ENCODE results near the gene NRN1L. TPM values are rescaled to one million over a fixed set of nuclear protein-coding genes. Genes with fewer than 3 reads are reported as not detected.

The NRN1L gene
- total RNA-seq, 6 experiments from 2014 or later = 0.25 to 0.51 (median 0.38) TPM; not detected in 3

- Mint-ChIP-seq H3K4me3 (no peak overlapping the region), H3K36me3 (ENCODE audit: low read depth) (peaks cover 34% of the 10 kb centered on the region), H3K4me1 (ENCODE audit: low read depth) (peaks cover 16% of the 10 kb centered on the region), H3K27me3 (ENCODE audit: insufficient read depth) (peaks cover 12% of the 10 kb centered on the region), H3K27ac (no peak overlapping the region), H3K9me3 (no peaks in the 10 kb centered on the region)
- TF ChIP-seq, protein P1, sequence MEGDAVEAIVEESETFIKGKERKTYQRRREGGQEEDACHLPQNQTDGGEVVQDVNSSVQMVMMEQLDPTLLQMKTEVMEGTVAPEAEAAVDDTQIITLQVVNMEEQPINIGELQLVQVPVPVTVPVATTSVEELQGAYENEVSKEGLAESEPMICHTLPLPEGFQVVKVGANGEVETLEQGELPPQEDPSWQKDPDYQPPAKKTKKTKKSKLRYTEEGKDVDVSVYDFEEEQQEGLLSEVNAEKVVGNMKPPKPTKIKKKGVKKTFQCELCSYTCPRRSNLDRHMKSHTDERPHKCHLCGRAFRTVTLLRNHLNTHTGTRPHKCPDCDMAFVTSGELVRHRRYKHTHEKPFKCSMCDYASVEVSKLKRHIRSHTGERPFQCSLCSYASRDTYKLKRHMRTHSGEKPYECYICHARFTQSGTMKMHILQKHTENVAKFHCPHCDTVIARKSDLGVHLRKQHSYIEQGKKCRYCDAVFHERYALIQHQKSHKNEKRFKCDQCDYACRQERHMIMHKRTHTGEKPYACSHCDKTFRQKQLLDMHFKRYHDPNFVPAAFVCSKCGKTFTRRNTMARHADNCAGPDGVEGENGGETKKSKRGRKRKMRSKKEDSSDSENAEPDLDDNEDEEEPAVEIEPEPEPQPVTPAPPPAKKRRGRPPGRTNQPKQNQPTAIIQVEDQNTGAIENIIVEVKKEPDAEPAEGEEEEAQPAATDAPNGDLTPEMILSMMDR (IDR thresholded peaks at IDR 0.05) = no peak
- DNase-seq = no peak
Observed at GRCh38 chr16:67881621-67882161, 3.0 kb upstream of the NRN1L start.

DNA sequence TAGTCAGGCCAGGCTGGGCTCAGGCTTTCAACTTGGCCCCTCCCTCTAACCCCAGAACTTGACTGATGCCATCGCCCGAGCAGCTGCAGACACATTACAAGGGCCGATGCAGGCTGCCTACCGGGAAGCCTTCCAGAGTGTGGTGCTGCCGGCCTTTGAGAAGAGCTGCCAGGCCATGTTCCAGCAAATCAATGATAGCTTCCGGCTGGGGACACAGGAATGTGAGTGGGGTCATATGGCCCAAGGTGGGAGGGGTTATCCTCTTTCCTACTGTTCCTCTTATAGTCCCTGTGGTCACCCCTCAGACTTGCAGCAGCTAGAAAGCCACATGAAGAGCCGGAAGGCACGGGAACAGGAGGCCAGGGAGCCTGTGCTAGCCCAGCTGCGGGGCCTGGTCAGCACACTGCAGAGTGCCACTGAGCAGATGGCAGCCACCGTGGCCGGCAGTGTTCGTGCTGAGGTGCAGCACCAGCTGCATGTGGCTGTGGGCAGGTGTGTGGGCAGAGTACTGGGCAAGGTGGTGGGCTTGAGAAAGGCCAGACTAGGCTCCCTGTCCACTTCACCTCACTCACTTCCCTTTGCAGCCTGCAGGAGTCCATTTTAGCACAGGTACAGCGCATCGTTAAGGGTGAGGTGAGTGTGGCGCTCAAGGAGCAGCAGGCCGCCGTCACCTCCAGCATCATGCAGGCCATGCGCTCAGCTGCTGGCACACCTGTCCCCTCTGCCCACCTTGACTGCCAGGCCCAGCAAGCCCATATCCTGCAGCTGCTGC lies 2.1 kb upstream of the NRN1L start:
- H3K27ac Mint-ChIP-seq = no peak overlapping the region
- no peak overlapping the region for H3K4me3 Mint-ChIP-seq
- DNase-seq = no peak
- TF ChIP-seq, protein P1 (IDR thresholded peaks at IDR 0.05) = no peak
- H3K36me3 Mint-ChIP-seq (ENCODE audit: low read depth) = peaks cover 27% of the 10 kb centered on the region
- peaks cover 12% of the 10 kb centered on the region for H3K27me3 Mint-ChIP-seq (ENCODE audit: insufficient read depth)
- peaks cover 16% of the 10 kb centered on the region for H3K4me1 Mint-ChIP-seq (ENCODE audit: low read depth)
- H3K9me3 Mint-ChIP-seq = no peaks in the 10 kb centered on the region

DNA sequence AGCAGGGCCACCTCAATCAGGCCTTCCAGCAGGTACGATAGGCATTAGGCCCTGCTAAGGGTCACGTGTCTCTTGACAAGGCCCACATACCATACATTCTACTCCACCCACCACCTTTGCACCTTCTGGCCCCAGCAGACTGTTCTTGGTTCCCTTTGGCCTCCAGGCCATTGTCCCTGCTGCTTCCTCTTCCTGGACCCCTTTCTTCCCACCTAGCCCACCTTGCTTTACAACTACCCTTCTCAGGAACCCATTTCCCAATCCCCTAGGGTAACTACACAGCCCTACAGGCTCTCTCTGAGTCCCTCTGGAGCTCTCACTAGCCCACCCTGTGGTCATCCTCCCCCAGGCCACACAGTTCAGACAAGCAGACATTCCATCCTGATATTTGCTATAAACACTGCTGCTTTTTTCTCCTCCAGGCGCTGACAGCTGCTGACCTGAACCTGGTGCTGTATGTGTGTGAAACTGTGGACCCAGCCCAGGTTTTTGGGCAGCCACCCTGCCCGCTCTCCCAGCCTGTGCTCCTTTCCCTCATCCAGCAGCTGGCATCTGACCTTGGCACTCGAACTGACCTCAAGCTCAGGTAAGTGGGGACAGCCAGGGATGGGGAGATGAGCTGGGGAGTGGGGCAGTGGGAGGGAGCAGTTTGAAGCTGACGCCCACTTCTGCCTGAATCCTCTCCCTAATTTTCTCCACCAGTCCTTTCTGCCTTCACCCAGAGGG lies 1.4 kb upstream of the NRN1L start:
- TF ChIP-seq, protein P1 (IDR thresholded peaks at IDR 0.05) = no peak
- Mint-ChIP-seq H3K27ac (no peak overlapping the region), H3K4me3 (no peak overlapping the region), H3K27me3 (ENCODE audit: insufficient read depth) (peaks cover 12% of the 10 kb centered on the region), H3K9me3 (no peaks in the 10 kb centered on the region), H3K4me1 (ENCODE audit: low read depth) (peaks cover 16% of the 10 kb centered on the region), H3K36me3 (ENCODE audit: low read depth) (peaks cover 27% of the 10 kb centered on the region)
- no peak for DNase-seq

DNA sequence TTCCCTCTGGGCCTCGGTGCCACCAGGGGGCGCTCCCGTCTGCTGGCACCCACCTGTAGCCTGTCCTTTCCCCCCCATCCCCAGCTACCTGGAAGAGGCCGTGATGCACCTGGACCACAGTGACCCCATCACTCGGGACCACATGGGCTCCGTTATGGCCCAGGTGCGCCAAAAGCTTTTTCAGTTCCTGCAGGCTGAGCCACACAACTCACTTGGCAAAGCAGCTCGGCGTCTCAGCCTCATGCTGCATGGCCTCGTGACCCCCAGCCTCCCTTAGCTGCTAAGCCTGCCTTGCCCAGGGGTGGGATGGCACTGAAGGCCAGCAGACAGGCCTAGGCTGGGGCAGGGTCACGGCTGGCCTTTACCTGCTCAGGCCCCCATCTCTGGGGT lies 818 bp upstream of the NRN1L start:
- Mint-ChIP-seq H3K9me3 (no peaks in the 10 kb centered on the region), H3K27ac (no peak overlapping the region), H3K36me3 (ENCODE audit: low read depth) (peaks cover 27% of the 10 kb centered on the region), H3K27me3 (ENCODE audit: insufficient read depth) (peaks cover 12% of the 10 kb centered on the region), H3K4me3 (no peak overlapping the region), H3K4me1 (ENCODE audit: low read depth) (peaks cover 16% of the 10 kb centered on the region)
- DNase-seq = no peak
- TF ChIP-seq, protein P1 (IDR thresholded peaks at IDR 0.05) = peak; percentile 96

DNA sequence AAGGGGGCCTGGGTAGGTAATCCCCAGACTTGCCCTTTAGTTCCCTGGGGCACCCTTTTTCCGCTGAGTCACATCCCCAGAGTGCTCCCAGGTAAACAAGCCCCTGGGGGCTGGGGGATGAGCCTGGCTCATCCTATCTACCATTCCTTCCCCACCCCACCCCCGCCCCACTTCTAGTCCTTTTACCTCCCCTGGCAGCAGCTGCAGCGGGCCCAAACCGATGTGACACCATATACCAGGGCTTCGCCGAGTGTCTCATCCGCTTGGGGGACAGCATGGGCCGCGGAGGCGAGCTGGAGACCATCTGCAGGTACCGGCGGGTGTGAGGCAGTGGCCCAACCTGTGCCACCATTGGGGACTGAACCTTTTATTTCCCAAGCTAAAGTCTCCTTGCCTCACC lies 860 bp downstream of the NRN1L start:
- peaks cover 12% of the 10 kb centered on the region for H3K27me3 Mint-ChIP-seq (ENCODE audit: insufficient read depth)
- DNase-seq = no peak
- no peak overlapping the region for H3K4me3 Mint-ChIP-seq
- TF ChIP-seq, protein P1 (IDR thresholded peaks at IDR 0.05) = no peak
- H3K27ac Mint-ChIP-seq = no peak overlapping the region
- H3K4me1 Mint-ChIP-seq (ENCODE audit: low read depth) = peaks cover 16% of the 10 kb centered on the region
- H3K9me3 Mint-ChIP-seq = no peaks in the 10 kb centered on the region
- H3K36me3 Mint-ChIP-seq (ENCODE audit: low read depth) = peaks cover 21% of the 10 kb centered on the region
